ENCODE data around the gene ABCA12.

DNA sequence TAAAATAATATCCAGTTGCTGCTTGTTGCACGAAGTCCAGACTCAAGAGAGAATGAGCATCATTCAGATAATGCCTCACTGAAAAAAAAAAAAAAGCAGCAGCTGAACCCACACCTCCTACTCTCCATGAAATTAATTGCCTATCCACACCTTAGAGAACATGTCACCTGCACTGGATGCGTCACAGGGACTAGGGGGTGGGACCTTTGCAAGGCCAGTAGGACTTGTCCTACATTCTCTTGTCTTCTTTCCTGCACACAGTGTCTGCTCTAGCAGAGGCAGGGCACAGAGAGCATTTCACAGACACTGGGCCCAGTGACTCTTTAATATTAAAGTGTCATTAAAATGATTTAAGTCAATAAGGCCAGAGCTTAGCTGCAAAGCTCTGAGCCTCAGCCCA, at the start of gene ABCA12:
- TF ChIP-seq POLR2A (IDR thresholded peaks at IDR 0.05): no peak
- TF ChIP-seq, protein P1, sequence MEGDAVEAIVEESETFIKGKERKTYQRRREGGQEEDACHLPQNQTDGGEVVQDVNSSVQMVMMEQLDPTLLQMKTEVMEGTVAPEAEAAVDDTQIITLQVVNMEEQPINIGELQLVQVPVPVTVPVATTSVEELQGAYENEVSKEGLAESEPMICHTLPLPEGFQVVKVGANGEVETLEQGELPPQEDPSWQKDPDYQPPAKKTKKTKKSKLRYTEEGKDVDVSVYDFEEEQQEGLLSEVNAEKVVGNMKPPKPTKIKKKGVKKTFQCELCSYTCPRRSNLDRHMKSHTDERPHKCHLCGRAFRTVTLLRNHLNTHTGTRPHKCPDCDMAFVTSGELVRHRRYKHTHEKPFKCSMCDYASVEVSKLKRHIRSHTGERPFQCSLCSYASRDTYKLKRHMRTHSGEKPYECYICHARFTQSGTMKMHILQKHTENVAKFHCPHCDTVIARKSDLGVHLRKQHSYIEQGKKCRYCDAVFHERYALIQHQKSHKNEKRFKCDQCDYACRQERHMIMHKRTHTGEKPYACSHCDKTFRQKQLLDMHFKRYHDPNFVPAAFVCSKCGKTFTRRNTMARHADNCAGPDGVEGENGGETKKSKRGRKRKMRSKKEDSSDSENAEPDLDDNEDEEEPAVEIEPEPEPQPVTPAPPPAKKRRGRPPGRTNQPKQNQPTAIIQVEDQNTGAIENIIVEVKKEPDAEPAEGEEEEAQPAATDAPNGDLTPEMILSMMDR (IDR thresholded peaks at IDR 0.05): no peak

All from vagina (tissue), 2 donors.